GDM1 (cell line): ENCODE data around the gene RILPL2.
"Not testable (repeated sequence)": the region's sequence is repeated elsewhere in the genome, so short reads cannot be mapped to it uniquely, and the experiment has no call there.

Experiments used
- DNase-seq: peaks from one replicate; lab custom pipeline; 2025; lab: John Stamatoyannopoulos, UW

RILPL2 gene, protein sequence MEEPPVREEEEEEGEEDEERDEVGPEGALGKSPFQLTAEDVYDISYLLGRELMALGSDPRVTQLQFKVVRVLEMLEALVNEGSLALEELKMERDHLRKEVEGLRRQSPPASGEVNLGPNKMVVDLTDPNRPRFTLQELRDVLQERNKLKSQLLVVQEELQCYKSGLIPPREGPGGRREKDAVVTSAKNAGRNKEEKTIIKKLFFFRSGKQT

DNA sequence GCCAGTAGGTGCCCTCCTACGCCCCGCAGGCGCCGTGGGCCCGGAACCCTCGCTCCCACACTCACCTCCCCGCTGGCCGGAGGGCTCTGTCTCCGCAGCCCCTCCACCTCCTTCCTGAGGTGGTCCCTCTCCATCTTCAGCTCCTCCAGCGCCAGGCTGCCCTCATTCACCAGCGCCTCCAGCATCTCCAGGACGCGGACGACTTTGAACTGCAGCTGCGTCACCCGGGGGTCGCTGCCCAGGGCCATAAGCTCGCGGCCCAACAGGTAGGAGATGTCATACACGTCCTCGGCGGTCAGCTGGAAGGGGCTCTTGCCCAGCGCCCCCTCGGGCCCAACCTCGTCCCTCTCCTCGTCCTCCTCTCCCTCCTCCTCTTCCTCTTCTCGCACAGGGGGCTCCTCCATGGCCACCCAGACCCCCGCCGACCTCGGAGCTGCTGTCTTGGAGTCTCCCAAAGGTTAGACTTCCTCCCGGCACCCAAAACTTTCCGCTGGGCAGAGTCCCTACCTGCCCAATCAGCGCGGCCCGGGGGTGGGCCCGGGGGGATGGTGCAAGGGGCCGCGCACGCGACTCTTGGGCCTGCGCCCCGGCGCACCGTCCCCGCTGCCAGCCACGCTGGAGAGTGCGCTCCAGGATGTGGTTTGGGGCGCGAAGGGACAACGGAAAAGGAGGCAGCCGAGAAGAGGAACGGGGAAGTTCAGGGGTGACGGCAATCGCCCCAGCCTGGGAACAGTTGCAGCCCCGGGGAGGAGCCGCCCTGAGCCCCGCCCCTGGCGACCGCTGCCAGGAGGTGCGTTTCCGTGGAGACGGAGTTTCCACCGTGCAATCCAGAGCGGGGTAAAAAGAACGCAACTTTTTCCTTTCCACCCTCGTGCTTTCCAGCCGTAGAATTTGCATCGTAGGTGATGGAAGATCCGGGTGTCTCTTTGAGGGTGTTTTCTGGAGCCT is at the start of gene RILPL2:
TSS of gene RILPL2 (minus strand) at position 668 of the 948 bp plus-strand sequence. CDS start at position 404, 264 bp downstream.
- peak; percentile 95 for DNase-seq

DNA sequence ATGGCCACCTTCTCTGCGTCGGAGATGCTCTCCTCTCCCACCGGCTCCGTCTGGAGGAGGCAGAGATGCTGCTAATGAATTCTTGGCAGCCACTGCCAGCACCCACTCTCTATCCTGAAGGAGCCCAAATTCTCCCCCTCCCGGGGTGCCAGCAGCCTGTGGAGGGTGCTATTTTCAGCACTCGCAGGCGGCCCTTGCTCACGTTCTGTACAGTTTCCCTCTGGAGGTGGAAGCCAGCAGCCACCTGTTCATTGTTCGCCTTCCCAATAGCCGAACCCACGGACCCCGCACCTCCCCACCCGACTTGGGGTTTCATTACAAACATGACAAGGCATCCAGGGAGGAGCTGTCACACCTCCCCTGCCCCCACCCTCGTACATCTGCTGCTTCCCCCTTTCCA is 49.3 kb upstream of the RILPL2 start:
- DNase-seq: no peak

DNA sequence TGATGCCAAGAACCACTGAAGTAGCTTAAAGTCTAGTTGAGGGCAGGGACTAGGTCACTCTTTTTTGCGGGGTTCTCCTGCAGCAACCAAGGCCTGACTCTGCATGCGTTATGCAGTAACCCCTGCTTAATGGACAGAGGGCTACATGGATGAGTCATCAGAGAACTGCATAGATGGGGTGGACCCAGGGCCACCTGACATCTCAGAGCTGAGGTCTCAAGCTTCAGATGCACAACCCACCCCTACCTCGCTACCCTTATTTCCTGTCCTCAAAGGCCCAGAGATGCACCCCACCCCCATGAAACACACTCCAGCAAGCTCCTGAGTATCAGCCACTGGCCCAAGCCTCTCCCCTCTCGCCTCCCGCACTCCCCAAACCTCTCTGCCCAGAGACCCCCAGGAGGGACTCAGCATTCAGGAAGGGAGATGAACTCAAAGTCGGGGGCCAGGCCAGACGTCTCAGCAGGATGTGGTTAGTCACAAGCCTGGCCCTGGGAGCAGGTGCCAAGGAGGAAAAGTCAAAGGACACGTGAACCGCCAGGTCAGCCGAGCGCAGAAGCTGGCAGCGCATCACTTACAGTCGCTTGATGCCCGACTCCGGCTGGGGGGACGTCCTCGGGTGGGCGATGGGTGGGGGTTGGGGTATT is 47.2 kb upstream of the RILPL2 start:
- no peak for DNase-seq

DNA sequence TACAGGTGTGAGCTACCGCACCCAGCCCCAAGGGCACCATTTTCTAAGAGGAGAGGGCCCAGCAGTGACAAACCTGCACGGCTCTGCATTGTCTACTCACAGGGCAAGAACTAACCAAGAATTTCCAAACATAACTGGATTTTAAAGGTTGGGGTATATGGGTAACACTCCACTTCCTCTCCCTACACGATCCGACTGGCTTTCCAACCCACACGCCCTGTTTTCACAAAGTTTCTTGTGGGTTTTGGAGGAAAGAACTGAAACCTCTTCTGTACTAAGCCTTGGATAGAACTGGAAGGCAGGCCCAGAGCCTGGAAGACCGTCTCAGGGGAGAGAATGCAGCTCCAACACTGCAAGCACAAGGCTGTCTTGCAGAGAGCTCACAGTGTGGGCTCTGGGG is 46.4 kb upstream of the RILPL2 start:
- no peak for DNase-seq

DNA sequence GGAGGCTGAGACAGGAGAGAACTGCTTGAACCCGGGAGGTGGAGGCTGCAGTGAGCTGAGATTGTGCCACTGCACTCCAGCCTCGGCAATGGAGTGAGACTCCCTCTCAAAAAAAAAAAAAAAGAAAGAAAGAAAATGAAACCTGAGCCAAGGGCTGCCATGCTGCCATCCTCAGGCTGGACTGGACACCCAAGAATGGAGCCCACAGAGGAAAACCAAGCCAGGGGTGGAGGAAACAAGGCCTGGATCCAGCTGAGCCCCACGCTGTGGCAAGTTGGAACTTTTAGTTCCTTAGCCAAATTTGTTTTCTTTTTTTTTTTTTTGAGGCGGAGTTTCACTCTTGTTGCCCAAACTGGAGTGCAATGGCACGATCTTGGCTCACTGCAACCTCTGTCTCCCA is 44.8 kb upstream of the RILPL2 start:
- not testable (repeated sequence) for DNase-seq

DNA sequence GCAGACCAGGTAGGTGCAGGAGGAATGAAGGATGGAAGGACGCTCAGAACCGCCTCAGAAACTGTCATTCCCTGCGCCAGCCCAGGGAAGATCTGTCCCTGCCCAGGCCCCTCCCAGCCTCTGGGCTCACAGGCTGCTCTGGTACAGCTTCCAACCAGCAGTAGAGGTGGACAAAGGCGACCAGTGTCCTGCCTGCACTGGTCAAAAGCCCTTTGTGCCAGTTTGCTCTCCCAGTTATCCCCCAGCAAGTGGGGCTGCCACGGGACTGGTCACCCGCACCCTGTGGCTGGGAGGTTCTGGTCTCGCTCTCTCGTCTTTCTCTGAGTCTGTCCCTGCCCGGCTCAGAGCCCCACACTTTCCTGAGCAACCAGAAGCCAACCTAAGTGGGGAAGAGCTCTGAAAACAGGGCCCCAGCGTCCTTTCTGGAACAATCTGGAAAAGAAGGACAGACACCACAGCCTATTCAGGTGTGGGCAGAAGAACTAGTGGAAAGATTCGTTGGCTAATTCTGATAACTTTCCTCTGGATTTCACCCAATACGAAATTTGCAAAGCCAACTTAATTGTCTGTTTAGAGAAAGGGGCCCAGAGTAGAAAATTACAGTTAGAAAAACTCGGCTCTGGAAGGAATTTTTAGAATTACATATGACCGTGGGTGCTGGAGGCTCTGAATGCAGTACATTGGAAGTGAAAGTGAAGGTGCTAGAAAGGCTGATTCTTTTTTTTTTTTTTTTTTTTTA is 43.1 kb upstream of the RILPL2 start:
- DNase-seq: no peak

DNA sequence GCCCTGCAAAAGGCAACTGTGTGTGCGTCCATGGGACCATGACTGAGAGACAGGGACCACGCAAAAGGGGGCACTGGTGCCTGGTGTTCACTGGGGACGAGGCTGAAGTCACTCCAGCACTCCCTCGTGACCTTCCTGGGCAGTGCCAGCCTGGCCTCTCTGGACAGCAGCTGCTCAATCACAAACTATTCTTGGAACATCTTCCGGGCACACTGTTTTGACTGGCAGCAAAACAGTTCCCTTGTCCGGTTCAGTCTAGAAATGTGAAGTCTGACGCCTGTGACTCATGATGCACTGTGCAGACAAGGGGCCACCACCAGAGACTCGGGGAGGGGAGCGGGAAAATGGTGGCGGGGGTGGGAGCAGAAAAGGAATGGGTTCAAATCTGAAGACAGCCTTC is 42.3 kb upstream of the RILPL2 start:
- DNase-seq: no peak

DNA sequence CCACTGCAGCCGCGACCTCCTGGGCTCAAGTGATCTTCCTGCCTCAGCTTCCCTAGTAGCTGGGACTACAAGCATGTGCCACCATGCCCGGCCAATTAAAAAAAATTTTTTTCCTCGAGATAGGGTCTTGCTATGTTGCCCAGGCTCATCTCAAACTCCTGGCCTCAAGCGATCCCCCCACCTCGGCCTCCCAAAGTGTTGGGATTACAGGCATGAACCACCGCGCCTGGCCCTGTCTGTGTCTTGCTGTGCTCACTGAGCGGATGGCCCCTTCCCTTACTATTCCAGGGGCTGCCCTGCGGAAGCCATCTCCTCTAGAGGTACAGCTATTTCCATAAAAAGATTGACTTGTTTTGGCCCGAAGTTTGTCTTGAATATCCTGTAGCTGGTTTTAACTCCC is 41.6 kb upstream of the RILPL2 start:
- no peak for DNase-seq

DNA sequence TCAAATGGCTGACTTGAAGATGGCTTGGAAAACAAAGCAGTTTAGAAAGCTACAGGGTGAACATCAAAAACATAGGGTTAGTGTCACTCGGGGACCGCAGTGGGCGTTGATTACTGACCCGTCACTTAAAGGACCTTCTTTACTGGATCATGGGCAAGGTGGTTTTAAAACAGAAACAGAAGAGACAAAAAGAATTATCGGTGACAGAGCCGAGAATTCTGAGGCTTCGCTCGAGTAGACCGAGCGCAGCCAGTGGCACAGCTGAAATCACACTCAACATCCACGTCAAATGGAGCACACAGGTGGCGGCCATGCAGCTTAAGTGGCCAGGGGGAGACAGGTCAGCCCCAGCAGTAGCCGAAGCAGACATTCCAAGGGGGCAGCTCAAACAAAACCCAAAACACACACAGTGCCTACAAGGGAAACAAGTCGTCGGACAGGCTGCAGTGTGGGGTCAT is 38.8 kb upstream of the RILPL2 start:
- no peak for DNase-seq

DNA sequence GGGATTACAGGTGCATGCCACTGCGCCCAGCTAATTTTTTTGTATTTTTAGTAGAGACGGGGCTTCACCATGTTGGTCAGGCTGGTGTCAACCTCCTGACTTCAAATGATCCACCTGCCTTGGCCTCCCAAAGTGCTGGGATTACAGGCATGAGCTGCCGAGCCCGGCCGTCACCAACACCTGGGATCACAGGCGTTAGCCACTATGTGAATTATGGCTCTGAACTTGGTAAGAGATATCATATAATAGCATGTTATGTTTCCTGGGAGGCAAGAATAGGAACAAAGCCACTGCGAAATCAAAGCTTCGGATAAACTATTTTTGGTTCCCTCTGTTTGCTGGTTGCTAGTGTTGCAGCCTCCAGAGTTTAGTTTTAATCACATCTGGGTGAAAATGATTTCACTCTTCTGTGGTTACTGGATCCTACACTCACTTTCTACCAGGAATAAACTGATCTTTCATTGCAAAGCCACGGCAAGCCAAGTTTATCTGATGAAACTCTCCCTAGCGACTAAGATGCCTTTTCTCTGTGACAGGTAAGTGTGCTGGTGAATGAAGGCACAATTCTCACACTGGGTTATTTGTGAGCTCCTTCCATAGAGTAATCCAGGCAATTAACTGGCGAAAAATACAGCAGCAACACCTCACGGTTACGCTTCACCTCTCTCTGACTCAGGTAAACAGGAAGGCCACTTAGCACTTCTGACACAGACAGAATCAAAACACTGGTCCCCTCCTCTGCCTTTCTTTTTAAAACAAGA is 38.2 kb upstream of the RILPL2 start:
- no peak for DNase-seq

DNA sequence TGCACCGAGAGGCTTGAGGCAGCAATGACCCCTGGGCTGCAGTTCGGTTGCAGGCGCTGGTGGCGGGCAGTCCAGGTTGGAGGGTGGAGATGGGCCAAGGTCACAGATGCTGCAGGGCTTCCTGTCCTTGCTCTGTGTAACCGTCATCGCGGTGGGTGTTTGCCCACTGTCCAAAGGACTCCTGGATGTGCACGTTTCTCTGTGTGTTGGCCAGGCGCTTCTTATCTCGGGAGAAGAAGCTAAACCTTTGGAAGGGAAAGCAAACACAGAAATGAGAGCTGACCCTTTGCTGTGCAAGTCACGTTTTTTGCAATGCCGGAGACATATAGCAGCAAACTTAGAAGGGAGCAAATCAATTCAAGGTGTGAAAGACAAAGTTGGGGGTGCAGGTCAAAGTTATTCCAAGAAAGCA is 36.0 kb upstream of the RILPL2 start:
- DNase-seq: no peak

DNA sequence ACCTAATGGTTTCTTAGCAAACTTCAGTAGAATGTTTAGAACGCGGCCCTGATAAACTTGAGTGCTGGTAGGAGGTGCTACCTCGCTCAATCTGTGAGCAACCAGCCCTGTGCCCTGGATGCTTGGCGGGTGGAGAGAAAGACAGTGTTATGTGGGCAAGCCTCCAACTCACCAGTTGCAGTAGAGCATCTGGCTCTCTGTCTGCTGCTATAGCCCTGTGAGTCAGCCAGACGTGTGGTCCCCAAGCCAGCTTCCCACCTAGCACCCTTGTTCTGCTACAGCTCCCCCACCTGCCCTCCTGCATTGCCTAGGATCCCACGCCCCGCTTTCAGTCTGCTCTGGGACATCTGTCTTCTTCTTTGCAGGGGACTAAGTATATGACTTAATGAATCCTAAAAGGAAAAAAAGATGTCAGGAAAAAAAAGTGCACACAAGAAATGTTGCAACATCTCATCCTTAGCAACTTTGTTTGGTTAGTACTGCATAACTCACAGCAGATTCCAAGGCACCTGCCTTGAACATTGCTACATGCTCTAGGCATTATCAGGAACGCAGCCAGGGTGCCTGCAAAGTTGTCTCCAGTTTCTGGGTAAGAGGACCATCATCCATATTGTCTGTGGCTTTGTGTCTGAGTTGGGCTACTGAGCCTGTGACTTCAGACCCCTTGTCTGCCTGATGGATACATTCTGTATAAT is 35.0 kb upstream of the RILPL2 start:
- DNase-seq: no peak

DNA sequence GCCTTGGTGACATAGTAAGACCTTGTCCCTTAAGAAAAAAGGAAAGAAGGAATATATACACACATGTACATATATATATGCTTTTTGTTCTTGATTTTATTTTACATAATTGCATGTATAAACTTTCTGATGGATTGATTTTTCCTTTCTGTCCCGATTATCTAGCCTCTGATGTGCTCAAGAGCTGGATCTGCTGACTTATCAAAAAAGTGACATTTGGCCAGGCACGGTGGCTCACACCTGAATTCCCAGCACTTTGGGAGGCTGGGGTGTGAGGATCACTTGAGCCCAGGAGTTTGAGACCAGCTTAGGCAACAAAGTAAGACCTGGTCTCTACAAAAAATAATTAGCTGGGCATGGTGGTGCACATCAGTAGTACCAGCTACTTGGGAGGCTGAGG is 33.5 kb upstream of the RILPL2 start:
- no peak for DNase-seq

DNA sequence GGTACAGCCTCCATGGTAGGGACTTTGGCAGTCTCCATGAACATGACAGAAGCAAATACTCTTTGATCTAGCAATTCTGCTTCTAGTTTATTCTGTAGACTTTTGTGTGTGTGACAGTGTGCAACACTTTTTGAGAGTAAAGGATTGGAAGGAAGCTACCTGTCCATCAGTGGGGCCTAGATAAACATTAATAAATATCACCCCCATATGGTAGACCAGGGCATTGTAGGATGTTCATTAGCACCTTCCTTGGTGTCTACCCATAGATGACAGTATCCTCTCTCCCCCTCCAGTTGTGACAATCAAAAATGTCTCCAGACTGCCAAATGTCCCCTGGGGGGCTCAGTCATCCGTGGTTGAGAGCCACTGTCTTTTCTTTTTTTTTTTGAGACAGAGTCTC is 32.3 kb upstream of the RILPL2 start:
- no peak for DNase-seq

DNA sequence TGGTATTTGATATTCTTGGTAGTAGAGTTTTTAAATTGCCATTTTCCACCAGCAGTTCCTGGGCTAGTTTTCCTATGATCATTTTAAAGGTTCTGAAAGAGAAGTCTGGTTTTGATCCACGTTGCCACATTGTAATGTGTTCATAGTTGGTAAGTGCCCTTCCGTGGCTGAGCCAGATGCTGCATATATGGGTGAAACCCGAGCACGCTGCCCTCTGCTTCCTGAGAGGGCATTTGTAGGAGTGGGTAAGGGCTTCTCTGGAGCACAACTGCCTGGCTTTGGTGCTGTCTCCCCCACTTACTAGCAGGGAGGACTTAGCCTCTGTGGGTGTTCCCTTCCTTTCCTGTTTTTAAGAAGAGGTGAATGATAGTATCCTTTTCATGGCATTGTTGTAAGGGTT is 28.6 kb upstream of the RILPL2 start:
- no peak for DNase-seq

DNA sequence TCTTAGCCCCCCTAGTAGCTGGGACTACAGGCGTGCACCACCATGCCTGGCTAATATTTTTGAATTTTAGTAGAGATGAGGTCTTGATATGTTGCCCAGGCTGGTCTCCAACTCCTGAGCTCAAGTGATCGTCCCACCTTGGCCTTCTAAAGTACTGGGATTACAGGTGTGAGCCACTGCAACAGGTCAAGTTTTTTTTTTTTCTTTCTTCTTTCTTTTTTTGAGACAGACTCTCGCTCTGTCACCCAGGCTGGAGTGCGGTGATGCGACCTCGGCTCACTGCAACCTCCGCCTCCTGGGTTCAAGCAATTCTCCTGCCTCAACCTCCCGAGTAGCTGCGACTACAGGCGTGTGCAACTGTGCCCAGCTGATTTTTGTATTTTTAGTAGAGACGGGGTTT is 26.7 kb upstream of the RILPL2 start:
- not testable (repeated sequence) for DNase-seq

DNA sequence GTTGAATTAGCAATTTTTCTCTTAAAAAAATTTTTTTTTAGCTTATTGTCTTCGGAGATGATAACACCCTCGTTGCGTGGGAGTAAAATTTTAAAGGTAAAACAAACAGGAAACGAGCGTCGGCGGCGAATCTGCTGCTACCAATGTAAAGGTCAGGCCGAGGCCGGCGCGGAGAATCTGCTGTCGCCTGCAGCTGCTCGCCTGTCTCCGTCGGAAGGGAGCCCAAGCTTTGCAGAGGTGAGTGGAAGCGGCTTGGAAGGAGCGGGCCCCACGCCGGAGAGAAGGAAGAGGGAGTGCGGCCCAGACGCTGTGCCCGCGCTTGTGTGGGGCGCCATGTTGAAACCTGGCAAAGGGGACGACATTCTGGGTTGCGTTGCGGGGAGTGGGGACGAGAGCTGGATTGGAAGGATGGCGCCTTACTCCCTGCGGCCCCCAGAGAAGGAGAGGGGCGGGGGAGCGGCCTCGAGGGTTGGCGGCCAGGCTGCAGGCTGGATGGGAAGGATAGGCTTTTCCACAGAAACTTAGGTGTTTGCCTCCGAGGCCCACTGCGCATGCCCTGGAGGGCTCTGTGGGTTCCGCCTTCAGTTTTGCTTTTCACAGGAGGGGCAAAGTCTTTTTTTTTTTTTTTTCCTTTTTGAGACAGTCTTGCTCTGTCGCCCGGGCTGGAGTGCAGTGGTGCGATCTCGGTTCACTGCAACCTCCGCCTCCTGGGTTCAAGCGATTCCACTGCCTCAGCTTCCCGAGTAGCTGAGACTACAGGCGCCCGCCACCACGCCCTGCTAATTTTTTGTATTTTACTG is 21.7 kb upstream of the RILPL2 start, which contains the start of gene SNRNP35:
TSS of gene SNRNP35 (plus strand) at position 160 of the 800 bp plus-strand sequence. CDS start 7,402 bp downstream, outside the sequence.
- DNase-seq: peak; percentile 88

DNA sequence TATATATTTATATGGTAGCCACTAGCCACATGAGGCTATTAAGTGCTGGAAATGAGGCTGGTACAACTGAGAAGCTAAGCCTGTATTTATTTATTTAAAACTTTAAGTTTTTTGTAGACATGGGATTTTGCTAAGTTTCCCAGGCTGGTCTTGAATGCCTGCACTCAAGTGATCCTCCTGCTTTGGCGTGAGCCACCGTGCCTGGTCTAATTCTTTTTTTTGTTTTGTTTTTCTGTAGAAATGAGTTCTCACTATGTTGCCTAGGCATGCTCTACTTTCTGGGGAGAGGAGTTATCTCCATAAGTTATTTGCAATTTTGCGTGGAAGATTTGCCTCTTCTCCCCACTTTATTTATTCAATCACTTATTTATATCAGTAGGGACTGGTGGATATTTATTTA is 16.7 kb upstream of the RILPL2 start:
- DNase-seq: no peak

DNA sequence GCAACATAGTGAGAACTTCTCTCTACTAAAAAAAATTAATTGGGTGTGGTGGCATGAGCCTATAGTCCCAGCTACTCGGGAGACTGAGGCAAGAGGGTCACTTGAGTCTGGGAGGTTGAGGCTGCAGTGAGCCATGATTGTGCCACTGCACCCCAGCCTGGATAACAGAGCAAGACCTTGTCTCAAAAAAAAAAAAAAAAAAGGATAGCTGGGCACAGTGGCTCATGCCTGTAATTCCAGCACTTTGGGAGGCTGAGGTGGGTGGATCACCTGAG is 15.7 kb upstream of the RILPL2 start:
- not testable (repeated sequence) for DNase-seq

DNA sequence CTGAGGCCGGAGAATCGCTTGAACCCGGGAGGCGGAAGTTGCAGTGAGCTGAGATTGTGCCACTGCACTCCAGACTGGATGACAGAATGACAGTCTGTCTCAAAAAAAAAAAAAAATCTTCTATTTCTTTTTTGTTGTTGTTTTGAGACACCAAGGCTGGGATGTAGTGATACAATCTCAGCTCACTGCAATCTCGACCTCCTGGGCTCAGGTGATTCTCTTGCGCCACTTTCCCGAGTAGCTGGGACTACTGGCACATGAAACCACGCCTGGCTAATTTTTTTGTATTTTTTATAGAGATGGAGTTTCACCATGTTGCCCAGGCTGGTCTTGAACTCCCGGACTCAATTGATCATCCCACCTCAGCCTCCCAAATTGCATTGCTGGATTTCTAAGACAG is 14.2 kb upstream of the RILPL2 start:
- DNase-seq: no peak
